ENCODE measurements around the gene ATXN7.

- TF ChIP-seq CTCF (IDR thresholded peaks at IDR 0.05; ENCODE audit: poor library complexity) (no peak), EZH2phosphoT487 (IDR thresholded peaks at IDR 0.05; ENCODE audit: low read depth, severe bottlenecking, unreplicated experiment) (no peak)
Measured at GRCh38 chr3:63972196-63972595, 108.5 kb downstream of the ATXN7 start.

All from hepatocyte (in vitro differentiated cells).